ENCODE data around the gene EFHC1.
"Not testable (repeated sequence)": the region's sequence is repeated elsewhere in the genome, so short reads cannot be mapped to it uniquely, and the experiment has no call there.

The EFHC1 gene

DNA sequence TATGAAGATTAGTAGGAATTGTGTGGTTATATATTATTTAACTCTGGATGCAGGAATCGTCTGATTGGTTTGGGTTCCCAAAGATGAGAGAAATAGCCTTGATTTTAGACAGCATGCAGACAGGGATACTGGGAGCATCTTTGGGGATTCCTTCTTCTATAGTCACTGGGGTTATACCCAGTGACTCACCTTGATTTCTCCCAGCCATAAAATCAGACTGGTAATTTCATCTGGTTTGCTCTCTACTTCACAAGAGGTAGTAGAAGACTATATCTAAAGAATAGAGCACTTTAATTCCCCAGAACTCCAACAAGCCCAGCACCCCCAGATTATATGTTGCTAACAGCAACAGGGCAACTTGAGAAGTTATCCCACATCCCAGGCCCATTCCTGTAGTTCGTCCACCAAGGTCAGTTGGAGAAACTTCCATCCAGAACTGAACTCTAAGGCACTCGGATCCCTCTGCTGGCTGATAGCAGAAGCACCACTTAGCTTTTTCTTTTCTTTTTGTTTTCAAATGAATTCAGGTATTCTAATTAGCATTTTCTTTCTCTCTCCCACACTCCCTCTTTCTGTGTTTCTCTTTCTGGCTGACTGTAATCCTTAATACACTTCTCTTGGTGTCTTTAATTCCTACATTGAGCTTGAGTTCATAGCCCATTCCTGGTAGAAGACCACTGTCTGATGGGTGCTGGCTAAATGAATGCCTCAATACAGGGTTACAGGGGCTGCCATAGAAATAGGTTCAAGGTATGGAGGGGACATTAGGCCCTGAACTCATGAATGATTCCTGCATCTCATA is 20.4 kb upstream of the EFHC1 start:
- DNase-seq (ENCODE audit: low spot score) = peak; percentile 48

- no peak for DNase-seq (ENCODE audit: low spot score)
Observed at GRCh38 chr6:52400313-52401041, 19.7 kb upstream of the EFHC1 start.

DNA sequence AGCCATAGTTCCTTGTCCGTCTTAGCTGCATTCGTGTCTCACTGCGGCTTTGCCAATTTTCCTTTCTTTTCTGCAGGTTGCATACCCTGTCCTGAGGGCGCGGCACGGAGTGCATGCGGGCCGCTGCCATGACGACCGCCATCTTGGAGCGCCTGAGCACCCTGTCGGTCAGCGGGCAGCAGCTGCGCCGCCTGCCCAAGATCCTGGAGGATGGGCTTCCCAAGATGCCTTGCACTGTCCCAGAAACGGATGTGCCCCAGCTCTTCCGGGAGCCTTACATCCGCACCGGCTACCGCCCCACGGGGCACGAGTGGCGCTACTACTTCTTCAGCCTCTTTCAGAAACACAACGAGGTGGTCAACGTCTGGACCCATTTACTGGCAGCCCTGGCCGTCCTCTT is 17.1 kb upstream of the EFHC1 start:
- DNase-seq (ENCODE audit: low spot score) = no peak

GRCh38 chr6:52403627-52404026 is 16.5 kb upstream of the EFHC1 start:
- DNase-seq (ENCODE audit: low spot score) = peak; percentile 77

- DNase-seq (ENCODE audit: low spot score) = no peak
Observed at GRCh38 chr6:52405243-52405642, 14.9 kb upstream of the EFHC1 start.

DNA sequence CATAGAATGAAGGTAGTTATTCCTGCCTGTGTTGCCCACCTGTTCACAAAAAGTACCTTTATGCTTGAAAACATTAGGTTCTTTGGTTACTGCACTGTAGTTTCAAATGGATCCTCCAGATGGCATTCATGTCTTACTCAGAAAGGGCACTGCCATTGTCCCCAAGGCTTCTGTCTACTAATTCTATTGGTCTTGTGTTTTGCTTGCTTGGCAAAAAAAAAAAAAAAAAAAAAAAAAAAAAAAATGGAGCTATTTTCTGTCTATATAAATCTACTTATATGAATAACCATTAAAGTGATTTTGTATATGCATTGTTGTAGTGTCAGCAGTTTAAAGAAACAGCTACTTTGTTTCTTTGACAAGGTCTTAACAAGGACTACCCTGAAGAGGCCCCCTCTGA is 12.7 kb upstream of the EFHC1 start:
- peak; percentile 65 for DNase-seq (ENCODE audit: low spot score)

DNA sequence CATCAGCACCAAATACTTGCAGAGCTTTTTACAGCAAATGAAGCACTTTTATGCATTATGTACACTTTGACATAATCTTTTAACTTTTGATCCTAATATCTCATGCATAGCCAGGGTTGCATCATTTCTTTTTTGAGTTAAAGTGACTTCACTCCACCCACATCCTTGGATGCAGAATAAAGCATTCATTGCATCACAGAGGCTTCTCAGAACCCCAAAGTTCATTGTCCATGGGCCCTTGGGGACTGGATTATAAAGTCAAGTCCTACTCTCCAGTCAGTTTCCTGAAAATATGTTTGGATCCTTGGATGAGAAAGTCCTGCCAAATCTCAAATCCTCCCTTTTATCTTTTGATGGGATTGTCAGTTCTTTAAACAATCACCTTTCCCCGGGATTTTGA is 10.6 kb upstream of the EFHC1 start:
- no peak for DNase-seq (ENCODE audit: low spot score)

DNA sequence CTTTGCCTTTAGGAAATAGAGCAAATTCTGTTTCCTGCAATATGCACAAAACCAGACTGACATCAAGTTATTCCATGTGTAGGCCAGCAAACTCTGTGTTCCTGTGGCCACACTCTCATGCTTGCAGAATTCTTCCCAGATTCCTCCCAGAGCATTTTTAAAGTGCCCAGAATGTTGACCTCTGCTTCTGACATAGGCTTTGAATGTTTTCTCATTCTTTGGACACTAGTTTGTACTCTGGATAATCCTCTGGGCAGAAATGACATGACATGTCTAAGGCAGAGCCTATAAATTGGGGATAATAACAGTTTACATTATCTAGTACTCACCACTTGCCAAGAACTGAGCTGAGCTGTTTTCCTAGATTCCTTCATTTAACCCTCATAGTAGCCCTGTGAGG is 9.2 kb upstream of the EFHC1 start:
- DNase-seq (ENCODE audit: low spot score) = no peak

DNA sequence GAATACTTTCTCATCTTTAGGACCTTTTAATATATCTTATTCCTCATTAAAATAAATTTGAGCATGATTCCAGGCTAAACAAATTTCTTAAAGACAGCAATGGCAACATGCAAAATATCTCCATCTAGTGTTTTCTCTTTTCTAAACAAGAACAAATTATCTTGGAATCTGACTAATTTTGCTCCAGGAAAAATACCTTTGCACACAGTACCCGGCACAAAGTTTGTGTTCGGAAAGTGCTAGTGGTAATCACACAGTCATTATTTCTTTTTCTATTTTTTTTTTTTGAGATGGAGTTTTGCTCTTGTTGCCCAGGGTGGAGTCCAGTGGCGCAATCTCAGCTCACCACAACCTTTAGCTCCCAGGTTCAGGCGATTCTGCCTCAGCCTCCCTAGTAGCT is 8.2 kb upstream of the EFHC1 start:
- no peak for DNase-seq (ENCODE audit: low spot score)

GRCh38 chr6:52415333-52415732 is 4.8 kb upstream of the EFHC1 start:
- no peak for DNase-seq (ENCODE audit: low spot score)

DNA sequence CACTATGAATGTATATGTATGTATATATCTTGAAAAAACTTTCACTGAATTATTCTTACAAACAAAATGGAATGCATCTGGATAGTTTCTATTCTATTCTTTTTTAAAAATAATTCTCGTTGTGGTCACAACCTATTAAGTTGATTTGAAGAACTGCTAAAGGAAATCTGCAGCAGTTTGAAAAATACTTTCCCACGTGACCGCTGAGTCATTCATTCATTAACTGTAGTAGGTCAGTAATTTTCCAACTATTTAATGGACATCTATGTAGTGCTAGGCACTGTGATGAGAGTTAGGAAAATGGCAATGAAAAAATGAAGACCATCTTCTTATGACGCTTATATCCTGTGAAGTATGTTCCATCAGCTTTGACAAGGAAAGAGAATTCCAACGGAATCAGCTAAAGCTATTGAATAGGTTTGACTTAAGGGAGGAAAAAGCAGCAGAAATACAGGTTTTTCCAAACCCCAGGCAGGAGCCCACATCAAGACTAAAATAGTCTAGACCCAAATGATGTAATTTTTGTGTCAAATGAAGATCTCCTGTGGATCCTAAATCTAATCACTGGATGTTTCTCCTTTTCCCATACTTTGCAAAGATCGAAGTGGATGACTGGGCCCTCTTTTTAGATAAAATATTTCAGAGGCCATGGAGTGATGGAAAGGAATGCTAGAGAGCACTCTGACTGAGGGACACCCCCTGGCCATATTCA is 4.1 kb upstream of the EFHC1 start:
- peak; percentile 42 for DNase-seq (ENCODE audit: low spot score)

DNA sequence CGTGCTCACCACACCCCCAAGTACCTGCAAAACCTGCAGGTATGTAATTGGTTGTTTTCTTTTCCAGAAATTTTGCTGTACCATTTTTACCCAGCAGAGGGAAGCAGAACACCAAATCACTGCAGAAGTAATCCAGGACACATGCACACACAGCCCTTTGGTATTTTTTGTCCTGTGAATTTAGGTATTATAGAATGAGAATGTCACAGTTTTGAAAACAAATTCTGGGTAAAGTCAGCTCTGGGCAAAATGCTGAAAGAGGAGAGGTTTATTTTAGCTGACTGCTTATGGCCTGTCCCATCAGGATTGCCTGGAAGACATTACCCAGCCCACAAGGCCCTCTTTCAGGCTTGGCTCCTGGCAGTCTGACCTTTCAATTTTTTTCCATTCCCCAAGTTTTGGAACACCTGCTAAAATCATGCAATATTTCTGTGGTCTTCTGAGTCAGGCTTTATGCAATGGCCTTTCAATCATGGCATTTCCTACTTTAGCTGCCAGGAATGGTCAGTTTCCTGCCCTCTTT is 3.5 kb upstream of the EFHC1 start:
- DNase-seq (ENCODE audit: low spot score) = peak; percentile 76

DNA sequence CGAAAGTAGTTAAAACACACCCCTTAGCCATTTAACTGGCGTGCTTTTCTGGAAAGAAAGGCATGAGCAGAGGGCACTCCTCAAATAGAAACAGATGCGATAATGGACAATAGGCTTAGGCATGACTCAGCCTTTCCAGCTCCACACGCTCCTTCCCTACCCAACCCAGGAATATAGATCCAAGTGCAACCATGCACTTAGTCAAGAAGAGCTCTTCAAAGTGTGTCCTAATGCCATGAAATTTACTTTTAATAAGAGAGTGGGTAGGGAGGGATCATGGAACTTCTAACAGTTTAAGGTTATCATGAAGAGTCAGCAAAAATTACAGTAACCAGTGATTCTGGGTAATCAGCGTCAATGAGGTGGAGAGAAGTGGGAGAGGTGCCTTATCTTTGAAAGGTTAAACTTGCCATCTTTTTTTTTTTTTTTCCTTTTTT is 2.4 kb upstream of the EFHC1 start:
- peak; percentile 47 for DNase-seq (ENCODE audit: low spot score)

- no peak for DNase-seq (ENCODE audit: low spot score)
Observed at GRCh38 chr6:52418606-52419005, 1.5 kb upstream of the EFHC1 start.

DNA sequence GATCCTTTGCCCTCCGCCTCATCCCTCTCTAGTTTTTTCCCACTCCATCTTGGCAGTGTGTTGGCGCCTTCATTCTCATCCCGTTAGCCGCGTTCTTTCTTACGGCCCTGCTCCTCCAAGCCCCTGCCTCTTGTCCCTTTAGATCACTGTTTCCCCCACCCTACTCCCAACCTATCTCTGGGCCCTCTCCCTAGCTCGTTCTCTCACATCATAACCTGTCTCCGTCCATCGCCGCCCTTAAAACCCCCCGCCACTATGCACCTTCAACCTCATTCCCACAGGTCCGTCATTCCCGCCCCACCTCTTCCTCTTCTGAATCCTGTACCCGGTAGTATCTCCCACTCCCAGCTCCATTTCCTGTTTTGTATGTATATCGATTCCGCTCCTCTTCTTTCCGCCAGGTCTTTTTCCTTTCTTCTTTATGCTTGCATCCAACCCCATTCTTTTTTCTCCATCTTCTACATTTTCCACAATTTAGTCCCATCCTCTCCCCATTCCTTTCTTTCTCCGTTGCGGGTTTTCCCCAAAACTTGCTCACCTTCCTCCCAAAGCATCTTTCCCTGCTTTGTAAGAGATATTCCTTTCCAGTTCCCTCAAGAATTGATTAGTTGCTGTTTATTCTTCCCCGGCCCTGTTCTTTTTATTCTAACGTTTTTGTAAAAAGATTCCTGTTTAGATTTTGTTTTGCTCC is 671 bp downstream of the EFHC1 start:
- no peak for DNase-seq (ENCODE audit: low spot score)

- no peak for DNase-seq (ENCODE audit: low spot score)
Observed at GRCh38 chr6:52422156-52422555, 2.0 kb downstream of the EFHC1 start.

GRCh38 chr6:52423448-52423847 is 3.3 kb downstream of the EFHC1 start:
- DNase-seq (ENCODE audit: low spot score) = no peak

- no peak for DNase-seq (ENCODE audit: low spot score)
Observed at GRCh38 chr6:52423971-52424381, 3.8 kb downstream of the EFHC1 start.

DNA sequence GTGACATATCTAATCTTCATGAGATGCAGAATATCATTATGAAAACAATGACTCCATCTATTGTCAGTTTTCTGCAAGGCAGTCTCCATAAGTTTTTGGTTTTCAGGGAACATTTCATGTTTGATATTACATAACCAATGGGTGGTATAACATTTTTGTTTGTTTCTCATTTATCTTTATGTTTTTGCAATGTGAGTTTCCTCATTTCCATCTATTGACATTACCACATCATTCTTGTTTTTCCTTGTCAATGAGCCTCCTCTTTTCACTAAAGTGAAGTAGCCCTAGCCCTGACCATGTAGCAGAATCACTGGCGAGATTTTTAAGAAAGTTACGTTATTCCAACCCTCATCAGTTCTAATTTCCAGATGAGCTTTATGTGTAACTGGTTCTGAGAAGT is 4.4 kb downstream of the EFHC1 start:
- DNase-seq (ENCODE audit: low spot score) = no peak

- DNase-seq (ENCODE audit: low spot score) = no peak
Observed at GRCh38 chr6:52426667-52427066, 6.5 kb downstream of the EFHC1 start.

DNA sequence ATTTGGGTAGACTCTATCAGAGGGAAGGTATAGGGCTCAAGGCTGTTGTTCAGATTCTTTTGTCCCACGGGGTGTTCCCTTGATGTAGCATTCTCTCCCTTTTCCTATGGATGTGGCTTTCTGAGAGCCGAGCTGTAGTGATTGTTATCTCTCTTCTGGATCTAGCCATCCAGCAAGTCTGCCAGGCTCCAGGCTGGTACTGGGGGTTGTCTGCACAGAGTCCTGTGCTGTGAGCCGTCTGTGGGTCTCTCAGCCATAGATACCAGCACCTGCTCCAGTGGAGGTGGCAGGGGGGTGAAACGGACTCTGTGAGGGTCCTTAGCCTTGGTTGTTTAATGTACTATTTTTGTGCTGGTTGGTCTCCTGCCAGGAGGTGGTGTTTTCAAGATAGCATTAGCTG is 13.2 kb downstream of the EFHC1 start:
- DNase-seq (ENCODE audit: low spot score) = not testable (repeated sequence)

DNA sequence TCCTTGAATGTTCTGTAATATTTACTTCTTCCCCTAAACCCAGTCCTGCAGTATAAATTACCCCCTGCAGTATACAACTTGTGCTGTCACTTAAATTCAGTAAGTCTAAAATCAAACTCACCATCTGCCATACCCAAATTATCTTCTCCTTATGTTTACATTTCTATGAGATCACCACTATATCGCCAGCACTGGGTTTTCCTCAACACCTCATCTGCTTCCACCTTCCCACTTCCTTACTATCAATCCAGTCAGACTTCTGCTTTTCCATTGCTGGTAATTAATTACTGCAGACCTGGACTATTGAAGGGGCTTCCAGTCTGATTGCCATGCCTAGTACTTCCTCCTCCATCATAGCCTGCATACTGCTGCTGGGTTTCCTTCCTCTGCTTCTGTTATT is 15.2 kb downstream of the EFHC1 start:
- DNase-seq (ENCODE audit: low spot score) = no peak
